ENCODE measurements around the gene PNPLA6.
"Not testable (repeated sequence)": the region's sequence is repeated elsewhere in the genome, so short reads cannot be mapped to it uniquely, and the experiment has no call there.

PNPLA6 gene

GRCh38 chr19:7559102-7559501 lies 23.6 kb downstream of the PNPLA6 start:
- no peak for DNase-seq

- no peak for DNase-seq
Observed at GRCh38 chr19:7560255-7560654, 24.7 kb downstream of the PNPLA6 start.

- no peak for DNase-seq
Observed at GRCh38 chr19:7561325-7561724, 25.8 kb downstream of the PNPLA6 start.

GRCh38 chr19:7562646-7563393 lies 27.3 kb downstream of the PNPLA6 start:
- DNase-seq, result no peak

DNA sequence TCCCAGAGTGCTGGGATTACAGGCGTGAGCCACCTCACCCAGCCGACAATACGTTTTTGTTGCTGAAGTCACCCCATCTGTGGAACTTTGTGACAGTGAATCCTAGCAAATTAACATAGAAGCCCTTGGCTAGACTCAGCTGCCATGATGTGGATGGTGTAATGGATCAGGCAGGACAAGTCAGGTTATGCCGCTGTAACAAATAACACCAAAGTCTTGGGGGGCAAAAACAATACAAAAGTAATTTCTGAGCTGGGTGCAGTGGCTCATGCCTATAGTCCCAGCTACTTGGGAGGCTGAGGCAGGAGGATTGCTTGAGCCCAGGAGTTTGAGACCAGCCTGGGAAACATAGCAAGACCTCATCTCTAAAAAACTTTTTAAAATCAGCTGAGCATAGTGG lies 29.3 kb downstream of the PNPLA6 start:
- no peak for DNase-seq

GRCh38 chr19:7565332-7565731 lies 29.8 kb downstream of the PNPLA6 start:
- no peak for DNase-seq

DNA sequence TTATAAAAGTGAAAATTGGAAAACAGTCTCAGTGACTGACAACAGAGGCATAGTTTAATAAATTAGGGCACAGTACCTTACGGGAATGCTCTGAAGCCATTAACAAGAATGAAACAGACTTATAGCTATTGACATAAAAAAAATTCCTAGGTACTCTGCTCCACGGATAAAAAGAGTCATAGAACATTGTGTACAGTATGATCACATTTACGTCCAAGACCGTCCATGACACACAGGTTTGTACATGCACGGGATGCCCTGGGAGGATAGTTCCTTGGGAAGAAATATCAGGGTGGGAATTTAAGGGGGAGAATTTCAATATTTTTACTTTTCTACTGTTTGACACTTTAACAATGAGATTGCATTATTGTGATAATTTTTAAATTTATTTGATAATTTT lies 35.2 kb downstream of the PNPLA6 start:
- DNase-seq, result no peak

DNA sequence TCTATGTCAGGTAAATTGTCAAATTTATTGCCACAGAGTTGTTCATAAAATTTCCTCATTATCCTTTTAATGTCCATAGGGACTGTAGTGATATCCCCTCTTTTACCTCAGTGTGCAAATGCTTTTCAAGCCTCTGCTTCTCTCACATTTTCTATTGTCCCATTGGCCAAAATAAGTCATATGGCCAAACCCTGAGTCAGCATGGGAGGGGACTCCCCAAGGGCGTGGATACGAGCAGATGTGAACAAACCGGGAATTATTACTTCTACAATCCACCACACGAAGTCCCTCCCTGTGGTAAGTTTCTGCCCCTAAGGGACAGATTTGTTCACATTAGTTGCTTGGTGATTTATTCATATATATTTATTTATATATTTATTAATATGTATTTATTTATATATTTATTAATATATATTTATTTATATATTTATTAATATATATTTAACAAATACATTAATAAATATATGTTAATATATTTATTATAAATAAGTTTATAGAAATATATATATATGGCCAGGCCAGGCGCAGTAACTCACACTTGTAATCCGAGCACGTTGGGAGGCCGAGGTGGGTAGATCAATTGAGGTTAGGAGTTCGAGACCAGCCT lies 40.0 kb downstream of the PNPLA6 start:
- no peak for DNase-seq

DNA sequence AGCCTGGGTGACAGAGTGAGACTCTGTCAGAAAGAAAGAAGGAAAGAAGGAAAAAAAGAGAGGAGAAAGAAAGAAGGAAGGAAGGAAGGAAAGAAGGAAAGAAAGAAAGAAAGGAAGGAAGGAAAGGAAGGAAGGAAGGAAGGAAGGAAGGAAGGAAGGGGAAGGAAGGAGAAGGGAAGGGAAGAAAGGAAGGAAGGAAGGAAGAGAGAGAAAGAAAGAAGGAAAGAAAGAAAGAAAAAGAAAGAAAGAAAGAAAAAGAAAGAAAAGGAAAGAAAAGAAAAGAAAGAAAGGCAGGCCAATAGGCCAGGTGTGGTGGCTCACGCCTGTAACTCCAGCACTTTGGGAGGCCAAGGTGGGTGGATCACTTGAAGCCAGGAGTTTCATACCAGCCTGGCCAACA lies 41.9 kb downstream of the PNPLA6 start:
- DNase-seq, result not testable (repeated sequence)

- DNase-seq, result no peak
Observed at GRCh38 chr19:7578127-7578526, 42.6 kb downstream of the PNPLA6 start.

GRCh38 chr19:7579182-7579581 lies 43.7 kb downstream of the PNPLA6 start:
- no peak for DNase-seq

DNA sequence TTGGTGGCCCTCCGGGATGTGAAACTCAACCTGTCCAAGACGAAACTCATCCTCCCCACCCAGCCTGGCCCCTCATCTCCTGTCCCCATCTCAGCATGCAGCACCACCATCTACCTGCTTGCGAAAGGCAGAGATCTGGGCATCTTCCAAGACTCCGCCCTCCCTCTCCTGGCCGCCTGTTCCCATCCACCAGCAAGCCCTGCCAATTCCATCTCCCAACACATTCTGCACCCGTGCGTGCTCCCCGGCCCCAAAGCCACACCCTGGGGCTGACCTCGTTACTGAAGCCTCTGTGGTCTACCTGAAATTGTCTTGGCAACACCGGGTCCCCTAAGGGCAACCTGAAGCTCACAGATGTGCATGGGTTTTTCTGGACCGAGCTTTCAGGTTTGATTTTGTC lies 46.9 kb downstream of the PNPLA6 start:
- DNase-seq, result no peak

DNA sequence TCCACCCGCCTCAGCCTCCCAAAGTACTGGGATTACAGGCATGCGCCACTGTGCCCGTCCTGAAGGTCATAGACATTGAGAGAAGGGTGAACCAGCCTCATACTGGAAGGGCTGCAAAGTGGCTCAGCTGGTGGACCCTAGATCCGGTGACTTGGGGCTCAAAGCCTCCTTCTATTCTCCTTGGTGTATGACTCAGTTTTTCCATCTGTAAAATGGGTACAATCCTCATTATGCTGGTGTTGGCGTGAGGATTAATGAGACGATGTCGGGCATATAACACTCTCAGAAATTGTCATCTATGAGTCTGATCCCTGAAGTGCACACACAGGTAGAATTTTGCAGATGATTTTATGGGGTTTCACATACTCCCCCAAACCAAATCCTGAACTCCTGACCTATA lies 54.3 kb downstream of the PNPLA6 start:
- DNase-seq, result no peak

DNA sequence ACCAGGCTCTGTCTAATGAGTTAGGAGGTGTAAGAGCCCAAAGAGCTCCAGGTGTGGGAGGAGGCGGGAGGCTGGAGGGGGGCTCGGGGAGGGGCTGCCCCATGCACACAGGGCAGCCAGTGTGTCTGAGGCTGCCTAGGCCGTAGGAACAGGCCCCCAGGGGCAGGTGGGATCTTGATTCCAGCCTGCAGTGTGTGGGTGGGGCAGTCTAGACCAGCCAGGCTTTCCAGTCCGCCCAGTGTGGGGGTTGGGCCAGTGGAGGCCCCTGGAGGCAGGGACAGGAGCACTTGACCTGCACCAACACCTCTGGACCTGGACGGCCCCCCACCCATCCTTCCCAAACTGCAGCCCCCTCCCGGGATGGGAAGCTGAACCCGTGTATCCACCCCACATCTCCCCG lies 54.7 kb downstream of the PNPLA6 start:
- DNase-seq, result no peak

GRCh38 chr19:7595466-7596133 lies 60.1 kb downstream of the PNPLA6 start, which contains the start of gene CAMSAP3:
Gene CAMSAP3, plus strand, starts transcription at chr19:7595863. Its CDS starts 140 bp downstream, at chr19:7596003.
- DNase-seq, result peak; percentile 5 to 20

GRCh38 chr19:7596211-7596937 lies 60.9 kb downstream of the PNPLA6 start:
- DNase-seq, result no peak

- no peak for DNase-seq
Observed at GRCh38 chr19:7597689-7598088, 62.2 kb downstream of the PNPLA6 start.

- no peak for DNase-seq
Observed at GRCh38 chr19:7598180-7598579, 62.7 kb downstream of the PNPLA6 start.

DNA sequence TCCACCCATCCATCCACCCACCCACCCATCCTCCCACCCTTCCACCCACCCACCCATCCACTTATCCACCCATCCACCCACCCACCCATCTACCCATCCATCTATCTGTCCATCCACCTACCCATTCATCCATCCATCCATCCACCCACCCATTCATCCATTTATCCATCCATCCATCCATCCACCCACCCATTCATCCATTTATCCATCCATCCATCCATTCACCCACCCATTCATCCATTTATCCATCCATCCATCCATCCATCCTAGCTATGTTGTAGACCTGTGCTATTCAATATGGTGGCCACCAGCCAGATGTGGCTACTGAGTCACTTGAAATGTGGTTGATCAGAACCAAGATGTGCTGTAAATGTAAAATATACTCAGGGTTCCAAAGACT lies 65.2 kb downstream of the PNPLA6 start:
- no peak for DNase-seq

DNA sequence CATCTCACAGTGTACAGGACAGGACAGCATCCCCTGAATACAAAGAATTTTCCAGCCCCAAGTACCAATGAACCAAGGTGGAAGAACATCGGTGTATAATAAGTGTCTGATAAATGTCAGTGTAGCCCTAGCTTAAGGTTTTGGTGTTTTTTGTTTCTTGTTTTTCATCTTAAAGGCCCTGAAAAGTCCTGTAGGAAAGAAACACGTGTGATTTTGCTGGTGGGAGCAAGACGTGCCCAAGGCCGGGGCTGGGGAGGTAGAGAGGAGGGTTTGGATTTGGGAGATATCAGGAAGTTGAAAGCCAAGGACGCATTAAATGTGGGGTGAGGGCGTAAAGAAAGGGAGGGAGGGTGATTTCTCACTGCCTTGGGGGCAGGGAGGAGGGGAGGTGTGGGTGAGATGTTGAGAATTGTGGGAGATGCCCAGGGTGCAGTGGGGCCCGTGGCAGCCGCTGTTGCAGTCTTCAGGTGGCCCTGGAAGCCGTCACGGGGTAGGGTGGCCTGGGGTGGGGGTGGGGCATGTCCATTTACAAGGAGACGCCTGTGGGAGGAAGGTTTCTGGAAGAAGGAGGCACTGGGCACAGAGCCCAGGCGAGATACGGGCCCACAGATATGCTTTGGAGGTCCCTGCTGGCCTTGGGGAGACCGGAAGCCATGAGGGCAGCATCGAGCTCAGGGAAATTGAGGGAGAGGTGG lies 66.9 kb downstream of the PNPLA6 start:
- DNase-seq, result no peak

- DNase-seq, result no peak
Observed at GRCh38 chr19:7602935-7603497, 67.5 kb downstream of the PNPLA6 start.

GRCh38 chr19:7603919-7604318 lies 68.4 kb downstream of the PNPLA6 start:
- DNase-seq, result no peak

Measured in NCI-H187 (cell line).